ENCODE data around the gene PKIB.
"Not testable (repeated sequence)": the region's sequence is repeated elsewhere in the genome, so short reads cannot be mapped to it uniquely, and the experiment has no call there.

The PKIB gene

DNA sequence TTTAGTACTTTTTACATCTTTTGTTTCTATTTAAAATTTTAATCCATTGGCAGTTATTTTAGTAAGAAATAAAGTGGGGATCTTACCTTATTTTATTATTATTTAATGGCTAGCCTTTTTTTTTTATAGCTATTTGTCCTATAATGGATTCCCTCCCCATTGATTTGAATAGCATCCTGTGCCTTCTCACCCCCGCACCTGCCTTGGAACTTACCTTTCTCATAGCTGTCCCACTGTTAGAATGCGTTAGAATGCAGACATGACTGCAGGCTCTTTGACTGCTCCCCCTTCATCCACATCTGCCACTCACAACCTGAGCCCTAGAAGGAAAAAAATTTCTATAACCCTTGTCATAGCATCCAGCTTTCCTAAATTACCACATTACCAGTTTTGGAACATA lies 9.1 kb downstream of the PKIB start:
- H3K4me3 ChIP-seq: no peak overlapping the region
- H3K27ac ChIP-seq: no peak overlapping the region

DNA sequence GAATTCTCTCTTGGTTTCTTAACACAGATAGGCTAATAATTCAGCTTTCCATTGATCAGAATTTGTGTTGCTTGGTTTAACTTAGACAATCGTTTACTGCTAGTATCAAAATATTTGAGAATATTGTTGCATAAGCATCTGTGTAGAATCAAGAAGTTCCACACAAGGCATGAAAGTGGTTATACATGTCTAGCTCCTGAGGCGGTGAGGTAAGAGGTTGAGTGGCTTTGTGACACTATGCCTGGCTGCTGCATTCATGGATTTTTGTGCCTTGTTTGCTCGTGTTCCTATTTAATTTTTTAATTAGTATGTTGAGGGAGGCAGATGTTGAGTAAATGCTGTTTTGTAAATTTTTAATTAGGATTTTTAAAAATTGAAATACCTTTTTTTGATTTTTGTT lies 10.2 kb downstream of the PKIB start:
- no peak overlapping the region for H3K27ac ChIP-seq

DNA sequence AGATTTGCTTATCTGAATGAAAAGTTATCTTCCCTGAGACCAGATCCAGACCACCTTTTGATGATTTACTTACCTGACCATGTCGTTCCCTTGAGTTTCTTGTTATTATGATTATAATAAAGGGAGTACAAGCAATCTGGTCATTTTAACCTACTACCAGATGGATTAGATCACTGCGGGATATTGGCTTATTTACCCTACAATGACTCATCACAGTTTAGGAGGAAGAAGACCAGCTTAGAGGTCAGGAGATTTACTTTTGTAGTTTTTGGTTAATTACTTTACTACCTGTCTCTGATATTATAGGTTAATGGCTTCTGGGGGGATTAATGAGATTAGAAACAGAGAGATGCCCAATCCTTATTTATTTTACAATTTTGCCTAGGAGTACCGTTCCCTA lies 10.7 kb downstream of the PKIB start:
- no peak overlapping the region for H3K27ac ChIP-seq
- no peak overlapping the region for H3K4me3 ChIP-seq

More for the DNA sequence above, 10.2 kb downstream of the PKIB start:
- no peak overlapping the region for H3K4me3 ChIP-seq

- no peak overlapping the region for H3K27ac ChIP-seq
- H3K4me3 ChIP-seq: no peak overlapping the region
Measured at GRCh38 chr6:122621638-122622037, 11.4 kb downstream of the PKIB start.

DNA sequence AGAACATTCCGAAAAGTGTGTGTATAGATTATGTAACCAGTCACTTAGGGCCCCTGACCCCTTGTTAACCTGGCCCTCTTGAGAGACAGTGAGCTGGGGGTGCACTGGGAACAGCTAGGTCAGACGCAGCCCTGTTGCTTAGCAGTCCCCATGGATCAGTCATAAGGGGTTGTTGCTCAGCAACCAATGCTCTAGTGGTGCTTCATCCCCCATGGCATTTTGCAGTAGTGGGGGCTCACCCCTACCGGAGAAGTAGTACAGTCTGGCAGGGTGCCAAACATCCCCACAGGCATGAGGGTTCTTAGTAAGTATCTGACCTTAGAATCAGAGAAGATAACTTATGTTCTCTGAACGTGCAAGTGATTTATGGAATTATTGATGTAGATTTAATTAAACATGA lies 12.3 kb downstream of the PKIB start:
- Histone ChIP-seq H3K4me3 (no peak overlapping the region), H3K27ac (no peak overlapping the region)

DNA sequence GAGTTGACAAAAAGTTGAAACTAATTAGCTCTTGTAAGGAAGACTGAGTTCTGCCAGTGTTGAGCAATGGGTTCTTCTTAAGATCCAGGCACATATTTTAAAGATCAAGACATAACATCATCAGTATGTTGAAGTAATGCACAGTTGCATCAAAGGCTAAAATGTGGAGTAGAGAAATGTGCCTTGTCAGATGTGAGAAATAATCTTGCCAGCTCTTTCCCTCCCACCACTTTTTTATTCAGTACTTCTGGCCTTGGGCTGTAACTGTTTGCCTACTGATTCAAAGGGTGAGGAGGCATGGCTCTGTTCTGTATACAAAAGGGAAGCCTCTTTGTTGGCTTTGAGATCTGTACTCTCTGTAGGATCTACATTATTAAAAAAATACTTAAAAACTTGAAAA lies 13.1 kb downstream of the PKIB start:
- no peak overlapping the region for H3K4me3 ChIP-seq

DNA sequence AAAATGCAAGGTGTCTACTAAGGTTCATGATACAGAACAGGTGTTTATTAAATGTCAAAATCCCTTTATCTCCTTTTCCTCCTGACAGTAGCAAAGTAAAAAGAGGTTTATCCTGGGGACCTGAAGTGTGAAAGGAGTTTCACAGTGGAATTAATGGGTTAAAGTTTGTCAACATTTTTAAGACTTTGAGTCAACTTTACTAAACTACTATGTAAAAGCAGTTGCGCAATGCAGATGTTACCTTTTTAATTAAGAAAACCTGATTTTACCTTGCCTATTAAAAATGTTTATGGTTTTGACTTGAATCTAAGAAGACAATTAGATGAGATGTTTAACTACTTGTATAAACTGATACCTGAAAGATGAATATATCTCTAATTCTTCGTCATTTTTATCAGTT lies 14.6 kb downstream of the PKIB start:
- Histone ChIP-seq H3K4me3 (no peak overlapping the region), H3K27ac (no peak overlapping the region)

More for the DNA sequence above, 13.1 kb downstream of the PKIB start:
- no peak overlapping the region for H3K27ac ChIP-seq

DNA sequence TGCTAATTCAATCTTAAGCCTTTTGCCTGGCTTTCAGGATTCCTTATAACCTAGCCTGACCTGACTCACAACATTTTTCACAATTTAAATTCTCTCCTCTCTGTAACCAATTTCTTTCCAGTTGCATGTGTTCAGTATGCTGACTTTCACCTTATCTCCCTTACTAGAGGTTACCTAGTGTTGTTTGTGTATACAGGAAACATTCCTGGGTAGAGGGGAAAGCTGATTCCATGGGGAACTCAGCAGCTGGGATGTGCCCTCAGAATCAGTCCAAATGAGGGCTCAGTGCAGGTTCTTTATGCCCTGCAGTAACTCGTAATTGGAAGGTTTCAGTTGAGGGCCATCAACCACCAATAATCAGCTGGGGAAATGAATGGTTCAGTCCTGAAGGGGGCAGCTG lies 18.5 kb downstream of the PKIB start:
- Histone ChIP-seq H3K27ac (no peak overlapping the region), H3K4me3 (no peak overlapping the region)

DNA sequence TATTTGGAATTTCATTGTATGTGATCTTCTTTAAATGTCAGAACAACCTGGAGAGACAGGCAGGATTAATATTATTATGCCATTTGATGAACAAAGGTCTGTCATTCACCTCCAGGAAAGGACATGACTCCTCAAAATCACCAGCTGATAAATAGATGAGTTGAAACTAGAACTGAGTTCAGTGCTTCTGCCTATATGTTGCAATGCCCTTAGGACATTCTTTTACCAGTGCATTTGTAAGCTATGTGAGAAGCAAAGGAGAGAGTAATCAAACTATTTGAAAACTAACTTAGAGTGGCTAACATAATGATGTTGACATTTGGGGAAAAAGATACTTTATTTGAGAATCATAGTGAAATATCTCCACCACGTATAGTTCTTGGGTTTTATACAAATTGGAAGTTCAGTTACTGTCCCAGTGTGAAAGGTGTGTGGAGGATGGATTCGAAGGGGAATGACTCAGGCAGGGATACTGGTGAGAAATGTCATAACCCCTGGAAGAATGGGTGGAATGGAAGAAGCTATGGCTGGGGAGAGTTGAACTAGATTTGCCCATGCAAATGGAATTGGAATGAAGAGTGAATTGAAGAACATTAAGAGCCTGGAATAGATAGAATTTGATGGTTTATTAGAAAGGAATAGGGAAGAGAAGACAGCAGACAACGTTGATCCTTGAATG lies 21.5 kb downstream of the PKIB start:
- H3K27ac ChIP-seq: no peak overlapping the region
- H3K4me3 ChIP-seq: no peak overlapping the region

GRCh38 chr6:122640366-122640765 lies 30.2 kb downstream of the PKIB start:
- H3K27ac ChIP-seq: no peak overlapping the region
- H3K4me3 ChIP-seq: no peak overlapping the region

GRCh38 chr6:122641819-122642218 lies 31.6 kb downstream of the PKIB start:
- Histone ChIP-seq H3K27ac (no peak overlapping the region), H3K4me3 (no peak overlapping the region)

DNA sequence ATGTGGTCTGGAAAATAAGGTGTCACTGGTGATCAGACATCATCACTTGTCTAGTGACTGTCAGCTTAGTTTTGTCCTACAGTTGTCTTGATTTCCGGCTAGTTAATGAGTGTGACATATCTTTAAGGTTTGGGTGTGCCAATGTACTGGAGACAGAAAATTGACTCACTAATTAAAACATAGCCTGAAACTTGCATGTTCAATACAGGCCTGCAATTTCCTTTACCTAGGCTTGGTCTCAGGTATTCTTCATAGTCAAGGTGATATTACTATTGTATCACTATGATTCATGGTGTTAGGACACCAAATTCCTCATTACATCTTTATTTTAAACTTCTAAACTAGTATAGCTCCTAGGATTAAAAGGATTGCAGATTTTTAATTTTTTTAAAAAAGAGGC lies 32.4 kb downstream of the PKIB start:
- H3K27ac ChIP-seq, H3K4me3 ChIP-seq: not testable (repeated sequence)

- Histone ChIP-seq H3K27ac (no peak overlapping the region), H3K4me3 (no peak overlapping the region)
Measured at GRCh38 chr6:122645256-122645655, 35.1 kb downstream of the PKIB start.

- Histone ChIP-seq H3K27ac (no peak overlapping the region), H3K4me3 (no peak overlapping the region)
Measured at GRCh38 chr6:122647765-122648164, 37.6 kb downstream of the PKIB start.

GRCh38 chr6:122648726-122649125 lies 38.5 kb downstream of the PKIB start:
- Histone ChIP-seq H3K27ac (no peak overlapping the region), H3K4me3 (no peak overlapping the region)

DNA sequence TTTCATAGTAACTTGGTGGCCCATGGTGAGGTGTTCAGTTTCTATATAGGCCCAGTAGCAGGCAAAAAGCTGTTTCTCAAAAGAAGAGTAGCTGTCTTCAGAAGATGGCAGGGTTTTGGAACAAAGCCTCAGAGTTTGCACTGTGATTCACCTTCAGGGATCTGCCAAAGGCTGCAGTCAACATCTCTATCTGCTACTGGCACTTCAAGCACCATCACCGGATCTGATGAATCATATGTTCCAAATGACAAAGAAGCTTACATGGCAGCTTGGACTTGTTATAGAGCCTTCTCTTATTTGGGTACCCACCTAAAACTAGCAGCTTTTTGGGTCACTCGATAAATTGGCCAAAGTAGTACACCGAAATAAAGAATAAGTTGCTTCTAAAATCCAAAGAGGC lies 39.5 kb downstream of the PKIB start:
- H3K27ac ChIP-seq: no peak overlapping the region
- H3K4me3 ChIP-seq: no peak overlapping the region

GRCh38 chr6:122650403-122650802 lies 40.2 kb downstream of the PKIB start:
- H3K27ac ChIP-seq: no peak overlapping the region
- H3K4me3 ChIP-seq: no peak overlapping the region

GRCh38 chr6:122651031-122651430 lies 40.8 kb downstream of the PKIB start:
- Histone ChIP-seq H3K27ac (no peak overlapping the region), H3K4me3 (no peak overlapping the region)

DNA sequence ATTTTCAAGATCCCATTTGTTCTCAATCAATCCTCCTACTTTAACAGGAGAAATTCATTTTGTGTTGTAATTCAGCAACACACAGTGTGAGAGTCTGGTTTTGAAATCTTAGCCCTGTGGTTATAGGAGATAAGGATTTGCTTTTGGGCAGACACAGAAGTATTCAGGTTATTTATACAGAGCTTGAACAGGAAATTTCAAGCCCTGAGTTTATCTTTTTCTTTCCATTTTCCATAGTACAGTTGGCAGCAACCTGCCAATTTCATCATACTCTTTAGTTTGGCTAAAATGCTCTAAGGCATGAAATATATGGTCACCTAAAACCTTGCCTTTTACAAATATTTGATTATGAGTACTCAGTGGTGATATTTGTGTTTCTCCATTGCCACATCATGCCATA lies 41.4 kb downstream of the PKIB start:
- H3K4me3 ChIP-seq: no peak overlapping the region
- no peak overlapping the region for H3K27ac ChIP-seq

GRCh38 chr6:122652431-122652830 lies 42.2 kb downstream of the PKIB start:
- Histone ChIP-seq H3K4me3 (no peak overlapping the region), H3K27ac (no peak overlapping the region)

DNA sequence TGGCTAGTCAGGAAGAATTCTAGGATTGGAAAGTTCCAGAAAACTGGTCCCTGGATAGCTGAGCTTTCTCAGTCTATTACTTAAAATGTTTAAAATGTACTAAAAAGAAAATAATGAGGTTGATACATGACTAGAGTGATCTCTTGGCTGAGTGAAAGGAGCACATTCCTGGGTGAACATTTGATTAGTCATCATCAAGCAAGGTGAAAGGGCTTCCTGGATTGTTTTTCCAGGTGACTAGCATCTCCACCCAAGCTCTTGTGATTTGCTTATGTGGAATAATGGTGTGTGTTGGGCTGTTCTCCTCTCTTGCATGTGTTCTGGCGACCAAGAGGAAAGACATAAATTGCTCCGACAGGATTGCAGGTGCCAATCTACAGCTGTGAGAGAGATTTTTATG lies 42.9 kb downstream of the PKIB start:
- Histone ChIP-seq H3K27ac (no peak overlapping the region), H3K4me3 (no peak overlapping the region)

DNA sequence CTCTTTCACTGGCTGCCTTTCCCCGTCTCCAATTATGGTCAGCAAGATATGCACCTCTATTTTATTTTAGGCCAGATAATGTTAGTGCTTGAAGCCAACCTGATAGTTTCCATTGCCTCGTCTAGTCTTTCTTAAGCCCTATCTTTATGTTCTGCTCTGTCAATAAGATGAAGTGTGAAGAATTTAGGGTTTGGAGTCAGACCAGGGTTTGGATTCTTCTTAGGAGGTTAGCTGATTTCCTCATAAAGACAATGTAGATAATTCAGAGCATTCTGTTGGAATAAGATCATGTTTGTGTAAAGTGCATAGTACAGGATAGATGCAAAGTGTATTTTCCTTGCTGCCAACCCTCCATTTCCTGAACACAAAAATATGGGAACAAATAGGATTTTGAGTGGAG lies 43.8 kb downstream of the PKIB start:
- no peak overlapping the region for H3K27ac ChIP-seq
- no peak overlapping the region for H3K4me3 ChIP-seq

Measured in skin epidermis (tissue), 12 donors.